Vagina (tissue), 2 donors: ENCODE results near the gene MROH7.

Source experiments
- CTCF ChIP-seq, 3 experiments: fragments of 450-650 bp in 2 of 3; fragments of 200-600 bp in 1 of 3; sonication (generic) in 1 of 3; IDR thresholded peaks; one replicate each; pipeline ENCODE4 v1.5.1; 2017 to 2019; ENCODE audit warnings: antibody characterized with exemption in 3 of 3, mild to moderate bottlenecking in 2 of 3, moderate library complexity in 2 of 3
- POLR2A ChIP-seq, 2 donors: fragments of 450-650 bp; IDR thresholded peaks; one replicate each; pipeline ENCODE4 v1.6.1; 2017; ENCODE audit warnings: antibody characterized with exemption in 2 of 2, mild to moderate bottlenecking in 2 of 2, moderate library complexity in 2 of 2

DNA sequence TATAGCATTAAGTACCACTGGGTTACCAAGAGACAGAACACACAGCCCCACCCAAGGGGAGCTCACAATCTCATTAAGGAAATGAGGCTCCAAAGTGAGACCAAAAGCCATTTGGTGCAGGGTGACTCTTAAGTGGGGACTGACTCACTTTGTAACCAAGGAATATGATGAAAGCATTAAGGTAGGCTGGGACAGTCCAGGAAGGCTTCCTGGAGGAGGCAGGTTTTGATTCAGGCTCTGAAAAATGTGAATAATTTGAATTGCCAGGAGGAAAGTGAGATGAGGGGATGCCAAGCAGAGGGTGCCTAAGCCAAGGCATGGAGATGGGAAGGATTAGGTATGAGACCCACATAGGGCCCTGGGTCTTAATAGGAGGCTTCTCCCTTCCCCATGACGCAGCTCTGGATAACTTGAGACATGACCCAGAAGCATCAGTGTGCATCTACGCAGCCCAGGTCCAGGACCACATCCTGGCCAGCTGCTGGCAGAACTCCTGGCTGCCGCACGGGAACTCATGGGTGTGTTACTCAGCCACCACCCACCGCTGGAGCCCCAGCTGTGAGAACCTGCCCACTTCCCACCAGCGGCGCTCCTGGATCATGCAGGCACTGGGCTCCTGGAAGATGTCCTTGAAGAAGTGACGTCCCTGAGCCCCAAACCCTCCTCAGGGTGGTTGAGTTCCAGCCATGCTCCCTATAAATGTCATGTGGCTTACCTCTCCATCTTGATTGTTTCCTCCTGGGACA is 68.1 kb downstream of the MROH7 start:
- TF ChIP-seq CTCF (IDR thresholded peaks at IDR 0.05) (no peak), POLR2A (IDR thresholded peaks at IDR 0.05) (no peak)
